Transverse colon (tissue), 3 donors: ENCODE measurements around the gene ATG4A.

Experiments
- CTCF ChIP-seq, 5 experiments: fragments of 200-600 bp in 3 of 5; fragments of 450-650 bp in 2 of 5; sonication (generic) in 3 of 5; IDR thresholded peaks; 1 replicate in 2 of 5; 2 replicates in 3 of 5; pipeline ENCODE4 v1.5.1; 2016 to 2017; ENCODE audit warnings: antibody characterized with exemption in 5 of 5, inconsistent platforms in 3 of 5, mild to moderate bottlenecking in 2 of 5, moderate library complexity in 1 of 5
- POLR2A ChIP-seq: fragments of 450-650 bp; IDR thresholded peaks from one replicate; pipeline ENCODE4 v1.6.1; 2016; ENCODE audit warnings: antibody characterized with exemption, mild to moderate bottlenecking, moderate library complexity

GRCh38 chrX:108162265-108162664 is 70.7 kb downstream of the ATG4A start:
- no peak for TF ChIP-seq CTCF (IDR thresholded peaks at IDR 0.05)
- no peak for TF ChIP-seq POLR2A
